GM21515 (cell line): ENCODE data around the gene CHCHD4.
"Not testable (repeated sequence)": the region's sequence is repeated elsewhere in the genome, so short reads cannot be mapped to it uniquely, and the experiment has no call there.

Source experiments
- ATAC-seq: cut with Tn5 transposase; IDR thresholded peaks from one replicate; pipeline ENCODE4 v1.9.1; 2021; ENCODE audit not compliant: unreplicated experiment

CHCHD4 gene

DNA sequence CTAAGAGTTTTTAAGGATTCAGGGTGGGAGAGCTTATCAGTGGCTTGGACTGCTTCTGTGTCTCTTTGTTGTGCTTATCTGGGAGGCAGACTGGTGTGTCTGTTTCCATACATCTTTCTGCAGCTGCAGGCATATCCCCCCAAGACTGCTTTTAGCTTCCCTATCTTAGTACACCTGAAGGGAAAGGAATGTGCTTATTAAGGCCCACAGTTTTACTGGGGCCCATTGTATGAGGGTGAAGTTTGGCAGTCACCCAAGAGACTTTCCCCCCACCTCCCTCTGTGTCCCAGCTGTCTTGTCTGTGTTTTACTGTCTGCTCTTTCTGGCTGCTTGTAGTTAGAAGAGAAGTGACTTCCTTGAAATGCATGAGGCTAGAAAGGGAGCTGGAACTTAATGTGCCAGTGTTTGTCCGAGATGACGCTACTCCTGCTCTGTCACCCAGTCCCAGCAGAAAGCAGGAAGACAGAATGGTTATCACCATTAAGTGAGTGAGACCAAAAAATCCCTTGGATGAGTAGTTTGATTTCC, 3.7 kb downstream of the CHCHD4 start:
- not testable (repeated sequence) for ATAC-seq

DNA sequence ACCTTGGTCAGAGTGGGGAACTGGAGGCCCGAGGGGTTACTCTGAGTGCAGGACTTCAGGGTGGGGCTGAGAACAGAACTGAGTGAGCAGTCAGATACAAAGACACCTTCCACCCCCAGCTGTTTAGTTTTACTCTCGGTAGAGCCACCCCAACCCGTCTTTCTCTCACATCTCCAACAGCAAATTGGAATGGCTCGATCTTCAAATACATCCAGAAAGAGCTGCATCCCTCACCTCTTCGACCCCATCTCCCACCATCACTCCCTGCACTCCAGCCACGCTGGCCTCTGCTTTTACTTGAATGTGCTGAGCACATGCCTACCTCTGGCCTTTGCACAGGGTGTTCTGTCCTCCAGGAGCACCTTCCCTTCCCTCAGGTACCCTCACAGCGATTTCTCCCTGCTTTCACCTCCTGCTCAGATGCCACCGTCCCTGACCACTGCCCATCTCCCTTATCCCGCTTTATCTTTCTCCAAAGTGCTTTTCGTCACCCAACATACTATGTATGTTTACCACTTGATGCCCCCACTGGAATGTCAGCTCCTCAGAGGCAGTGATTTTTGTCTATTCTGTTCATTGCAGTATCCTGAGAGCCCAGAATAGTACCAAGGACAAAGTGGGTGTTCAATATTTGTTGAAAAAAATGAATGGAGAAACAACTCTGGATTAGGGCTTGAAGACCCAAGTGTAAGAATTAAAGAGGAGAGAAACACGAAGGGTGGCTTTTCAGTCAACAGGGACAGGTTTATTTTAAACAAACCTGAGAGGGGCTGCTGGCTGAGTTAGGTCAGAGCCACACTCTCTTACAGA, 4.4 kb downstream of the CHCHD4 start:
- no peak for ATAC-seq

DNA sequence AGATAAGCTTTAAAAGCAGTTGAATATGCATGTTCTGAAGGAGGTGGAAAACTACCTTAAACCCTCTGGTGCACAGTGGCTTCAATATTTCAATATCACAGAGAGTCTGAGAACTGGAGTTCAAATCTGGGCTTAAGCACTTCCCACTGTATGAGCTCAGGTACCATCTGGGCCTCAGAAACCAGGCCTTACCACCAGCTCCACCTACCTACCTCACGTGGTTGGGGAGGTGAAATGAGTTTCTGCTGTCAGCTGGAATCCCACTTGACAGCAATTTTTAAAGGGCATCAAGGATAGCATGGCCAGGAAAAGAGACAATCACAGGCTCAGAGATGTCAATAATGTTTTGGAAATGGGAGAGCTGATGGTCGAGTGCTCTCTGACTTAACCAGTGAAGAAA, 5.0 kb downstream of the CHCHD4 start:
- no peak for ATAC-seq

DNA sequence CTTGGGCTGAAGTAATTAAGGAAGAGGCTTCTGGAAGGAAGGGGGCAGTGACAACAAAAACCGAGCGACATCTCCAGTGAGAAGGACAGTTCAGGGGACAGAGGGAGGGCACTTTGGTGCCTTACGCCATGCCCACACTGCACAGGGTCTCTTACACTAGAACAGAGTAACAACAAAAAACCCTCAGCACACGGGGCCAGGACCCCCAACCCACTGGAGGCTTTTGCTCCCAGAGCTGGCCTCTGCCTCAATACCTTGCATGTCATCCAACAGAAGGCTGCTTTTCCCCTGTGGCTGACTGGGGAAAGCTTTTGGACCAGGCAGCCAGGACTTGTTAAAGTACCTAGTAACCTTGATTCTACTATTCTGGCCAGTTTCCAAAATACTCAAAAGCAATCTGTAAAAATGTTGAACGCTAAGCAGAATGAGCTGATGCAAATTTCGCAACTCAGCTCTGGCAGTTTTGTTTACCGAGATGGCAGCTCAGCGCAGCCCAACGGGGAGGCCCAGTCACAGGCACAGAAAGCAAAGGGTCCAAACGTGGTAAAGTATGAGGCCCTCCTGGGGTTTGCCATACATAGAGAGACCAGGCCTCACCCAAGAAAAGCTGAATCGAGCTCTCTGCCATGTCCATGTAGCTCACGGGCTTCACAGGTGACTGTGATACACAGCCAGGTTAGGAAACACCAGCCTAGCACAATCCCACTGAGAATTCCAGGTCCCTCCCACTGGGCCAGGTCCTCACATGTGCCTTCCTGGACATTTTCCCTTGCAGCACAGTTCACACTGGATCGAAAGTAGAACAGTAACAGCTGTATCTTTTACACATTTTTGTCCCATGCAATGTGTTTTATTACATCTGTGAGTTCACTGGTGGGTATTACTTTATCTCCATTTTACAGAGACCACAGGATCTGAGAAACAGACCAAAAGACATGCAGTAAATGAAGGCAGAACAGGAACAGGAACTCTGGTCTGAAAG, 6.0 kb downstream of the CHCHD4 start:
- no peak for ATAC-seq

DNA sequence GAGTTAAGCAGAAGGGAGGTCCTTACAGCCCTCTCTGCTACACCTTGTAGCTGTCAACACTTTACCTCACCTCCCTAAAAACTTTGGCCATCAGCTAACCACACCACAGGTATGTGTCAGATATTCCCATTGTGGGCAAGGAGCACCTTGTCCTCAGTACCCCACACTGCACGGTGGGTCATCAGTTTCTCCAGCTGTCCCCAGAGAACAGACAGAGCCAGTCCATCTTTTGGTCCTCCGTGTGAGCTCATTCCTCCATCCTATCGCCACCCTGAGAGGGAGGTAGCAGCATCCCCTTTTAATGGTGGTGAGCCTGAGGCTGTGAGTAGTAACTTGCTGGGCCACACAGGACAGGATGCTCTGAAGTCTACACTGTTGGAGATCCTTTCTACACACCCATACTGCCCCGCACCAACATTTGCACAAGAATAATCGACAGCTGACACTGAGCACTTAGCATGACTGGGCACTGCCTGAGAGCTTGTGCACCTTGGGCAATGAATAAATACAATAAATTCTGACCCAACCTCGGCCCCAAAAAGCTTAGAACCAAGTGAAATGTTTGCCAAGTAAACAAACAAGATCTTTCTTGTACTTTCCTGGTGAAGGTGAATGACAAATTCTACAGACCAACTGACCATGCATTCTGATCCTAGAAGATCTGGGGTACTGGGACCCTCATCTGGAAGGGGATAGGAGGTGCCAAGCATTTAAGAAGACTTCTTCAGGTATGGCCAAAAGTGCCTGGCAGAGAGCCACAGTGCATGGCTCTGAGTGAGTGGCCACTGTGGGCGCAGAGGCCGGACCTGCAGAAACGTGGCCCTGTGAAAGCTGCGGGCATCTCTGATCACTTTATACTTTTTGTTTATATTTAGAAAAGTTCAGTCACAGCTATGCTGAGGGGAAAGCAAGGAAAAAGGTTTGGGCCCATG, 6.9 kb downstream of the CHCHD4 start:
- no peak for ATAC-seq

DNA sequence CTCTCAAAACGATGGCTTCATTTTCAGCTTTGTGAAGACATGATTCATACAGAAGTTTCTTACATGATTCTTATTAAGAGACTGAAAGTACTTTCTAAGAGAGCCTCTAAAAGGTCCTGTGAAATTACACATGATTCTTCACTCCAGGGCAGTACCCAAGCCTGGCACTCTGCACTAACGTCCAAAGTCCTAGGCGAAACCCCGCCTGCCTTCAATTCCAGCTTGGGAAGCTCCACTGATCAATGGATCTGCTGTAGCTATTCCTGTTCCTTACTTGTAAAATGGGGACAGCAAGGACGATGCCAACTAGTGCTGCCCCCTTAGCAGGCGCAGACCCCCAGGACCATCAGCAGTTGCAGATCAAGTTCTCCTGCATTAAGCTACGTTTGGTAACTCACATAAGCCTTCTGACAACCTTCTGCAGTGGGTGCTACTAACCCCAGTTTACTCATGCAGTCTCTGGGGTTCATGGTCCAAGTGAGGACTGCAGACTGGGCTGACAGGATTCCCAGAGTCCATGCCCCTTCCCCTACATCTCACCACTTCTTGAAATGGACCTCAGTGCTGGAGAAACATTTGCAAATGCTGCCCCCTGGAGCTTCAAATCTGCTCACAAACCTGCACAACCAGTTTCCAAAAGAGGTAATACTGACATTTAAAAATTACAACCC, 10.6 kb downstream of the CHCHD4 start:
- ATAC-seq, result no peak

DNA sequence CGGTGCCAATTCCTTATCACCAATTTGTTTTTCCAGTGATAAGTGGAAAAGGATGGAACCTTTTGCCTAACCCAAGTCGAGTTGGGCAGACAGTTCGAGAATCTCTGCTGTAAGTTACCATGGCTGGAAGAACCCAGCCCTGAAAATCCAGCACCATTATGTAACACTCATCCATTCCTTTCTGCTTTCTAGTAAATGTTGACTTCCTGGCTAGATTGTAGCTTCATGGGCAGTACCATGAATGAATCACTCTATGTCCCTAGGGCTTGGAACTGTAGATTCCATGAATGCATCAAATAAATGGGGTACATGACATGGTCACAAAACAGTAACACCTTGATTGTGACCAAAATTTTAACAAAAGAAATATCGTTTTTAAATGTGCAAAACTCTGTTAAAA, 14.0 kb downstream of the CHCHD4 start:
- no peak for ATAC-seq

DNA sequence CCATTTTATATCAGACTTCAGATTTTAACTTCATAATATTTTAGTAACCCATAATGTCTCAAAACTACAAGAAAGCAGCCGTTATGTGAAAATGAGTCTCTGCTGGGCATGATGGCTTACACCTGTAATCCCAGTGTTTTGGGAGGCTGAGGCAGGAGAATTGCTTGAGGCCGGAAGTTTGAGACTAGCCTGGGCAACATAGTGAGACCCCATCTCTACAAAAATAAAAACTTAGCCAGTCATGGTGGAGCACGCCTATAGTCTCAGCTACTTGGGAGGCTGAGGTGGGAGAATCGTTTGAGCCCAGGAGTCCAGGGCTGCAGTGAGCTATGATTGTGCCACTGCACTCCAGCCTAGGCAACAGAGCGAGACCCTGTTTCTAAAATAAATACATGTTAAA, 14.8 kb downstream of the CHCHD4 start:
- not testable (repeated sequence) for ATAC-seq

DNA sequence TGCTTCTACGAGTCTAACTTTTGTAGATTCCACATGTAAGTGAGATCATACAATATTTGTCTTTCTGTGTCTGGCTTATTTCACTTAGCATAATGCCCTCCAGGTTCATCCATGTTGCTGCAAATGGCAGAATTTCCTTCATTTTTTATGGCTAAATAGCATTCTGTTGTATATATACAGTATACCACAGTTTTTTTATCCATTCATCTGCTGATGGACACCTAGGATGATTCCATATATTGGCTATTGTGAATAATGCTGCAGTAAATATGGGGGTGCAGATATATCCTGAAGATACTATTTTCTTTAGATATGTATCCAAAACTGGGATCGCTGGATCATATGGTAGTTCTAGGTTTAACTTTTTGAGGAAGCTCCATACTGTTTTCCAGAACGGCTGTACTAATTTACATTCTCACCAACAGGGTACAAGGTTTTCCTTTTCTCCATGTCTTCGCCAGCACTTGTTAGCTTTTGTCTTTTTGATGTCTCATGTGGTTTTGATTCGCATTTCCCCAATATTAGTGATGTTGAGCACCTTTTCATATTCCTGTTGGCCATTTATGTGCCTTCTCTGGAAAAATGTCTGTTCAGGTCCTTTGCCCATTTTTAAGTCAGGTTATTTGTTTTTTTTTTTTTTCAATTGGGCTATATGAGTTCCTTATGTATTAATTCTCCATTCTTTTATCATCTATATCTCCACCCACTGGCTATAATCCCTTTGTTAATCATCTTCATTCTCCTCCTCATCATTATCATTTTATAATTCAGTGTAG, 26.9 kb downstream of the CHCHD4 start:
- ATAC-seq, result no peak

DNA sequence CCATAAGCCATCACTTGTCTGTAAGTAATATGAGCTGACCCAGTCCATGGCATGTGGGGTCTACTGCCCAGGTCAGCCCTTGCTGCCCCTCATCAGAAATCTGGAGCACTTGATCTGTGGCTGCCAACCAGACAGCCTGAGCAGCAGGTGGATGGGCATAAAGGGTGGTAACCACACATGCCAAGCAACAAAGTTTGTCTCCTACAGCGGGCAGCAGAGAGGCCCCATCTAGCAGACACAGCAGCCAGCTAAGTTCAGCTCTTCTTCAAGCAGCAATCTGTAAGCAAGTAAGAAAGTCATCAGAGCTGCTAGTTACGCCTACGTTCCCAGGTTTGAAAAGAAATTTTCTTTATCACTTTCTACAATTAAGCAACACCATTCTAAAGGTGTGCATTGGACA, 27.9 kb downstream of the CHCHD4 start:
- no peak for ATAC-seq

DNA sequence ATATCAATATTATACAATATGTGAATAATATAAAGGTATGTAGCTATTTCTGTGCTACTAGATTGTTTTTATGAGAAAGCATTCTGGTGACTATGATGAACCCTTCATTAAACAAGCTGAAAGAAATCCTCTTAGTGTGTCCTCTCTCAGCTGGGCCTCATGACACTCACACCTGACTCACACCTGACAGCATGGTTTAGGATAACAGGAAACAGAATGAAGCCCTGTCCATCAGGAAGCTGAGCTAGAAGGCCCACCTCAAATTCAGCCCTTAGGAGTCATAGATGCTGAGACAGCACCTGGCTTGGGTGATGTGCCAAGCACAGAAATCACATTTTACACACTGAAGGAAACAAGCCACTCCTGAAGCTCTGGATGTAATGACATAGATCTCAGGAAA, 30.8 kb downstream of the CHCHD4 start:
- ATAC-seq, result no peak

DNA sequence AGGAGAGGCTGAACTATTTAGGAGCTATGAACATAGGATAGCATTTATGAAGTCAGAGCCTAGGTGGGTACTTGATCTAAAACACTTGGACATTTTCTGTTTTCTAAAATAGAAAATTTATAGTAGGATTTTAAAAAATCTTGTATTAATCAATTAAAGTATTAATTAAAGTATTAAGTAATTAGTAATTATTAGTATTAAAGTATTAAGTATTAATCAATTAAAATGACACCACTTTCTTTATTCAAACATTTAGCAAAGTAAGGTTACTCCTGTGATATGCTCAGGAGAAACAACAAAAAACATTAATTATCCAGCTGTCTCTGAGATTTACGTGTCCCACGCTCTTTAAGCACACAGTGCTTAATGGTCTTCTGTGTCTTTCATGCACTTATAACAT, 32.2 kb downstream of the CHCHD4 start:
- ATAC-seq, result no peak

DNA sequence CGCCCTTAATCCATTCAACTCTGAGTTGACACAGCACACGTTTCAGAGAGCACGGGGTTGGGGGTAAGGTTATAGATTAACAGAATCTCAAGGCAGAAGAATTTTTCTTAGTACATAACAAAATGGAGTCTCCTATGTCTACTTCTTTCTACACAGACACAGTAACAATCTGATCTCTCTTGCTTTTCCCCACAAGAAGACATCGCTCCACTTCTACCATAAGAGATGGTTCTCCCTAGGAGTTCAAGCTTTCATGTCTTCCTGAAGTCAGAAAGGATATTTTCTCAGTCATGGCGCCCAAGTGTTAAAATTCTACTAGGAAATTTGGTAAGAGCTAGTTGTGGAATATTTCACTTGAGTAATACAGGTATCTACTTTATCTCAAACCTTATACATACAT, 32.7 kb downstream of the CHCHD4 start:
- not testable (repeated sequence) for ATAC-seq

DNA sequence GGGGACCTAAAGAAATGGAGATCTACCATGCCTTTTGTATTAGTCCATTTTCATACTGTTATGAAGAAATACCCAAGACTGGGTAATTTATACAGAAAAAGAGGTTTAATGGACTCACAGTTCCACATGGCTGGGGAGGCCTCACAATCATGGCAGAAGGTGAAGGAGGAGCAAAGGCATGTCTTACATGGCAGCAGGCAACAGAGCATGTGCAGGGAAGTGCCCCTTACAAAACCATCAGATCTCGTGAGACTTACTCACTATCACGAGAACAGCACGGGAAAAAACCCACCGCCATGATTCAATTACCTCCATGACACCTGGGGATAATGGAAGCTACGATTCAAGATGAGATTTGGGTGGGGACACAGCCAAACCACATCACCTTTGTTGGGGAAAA, 37.2 kb downstream of the CHCHD4 start:
- ATAC-seq, result not testable (repeated sequence)

DNA sequence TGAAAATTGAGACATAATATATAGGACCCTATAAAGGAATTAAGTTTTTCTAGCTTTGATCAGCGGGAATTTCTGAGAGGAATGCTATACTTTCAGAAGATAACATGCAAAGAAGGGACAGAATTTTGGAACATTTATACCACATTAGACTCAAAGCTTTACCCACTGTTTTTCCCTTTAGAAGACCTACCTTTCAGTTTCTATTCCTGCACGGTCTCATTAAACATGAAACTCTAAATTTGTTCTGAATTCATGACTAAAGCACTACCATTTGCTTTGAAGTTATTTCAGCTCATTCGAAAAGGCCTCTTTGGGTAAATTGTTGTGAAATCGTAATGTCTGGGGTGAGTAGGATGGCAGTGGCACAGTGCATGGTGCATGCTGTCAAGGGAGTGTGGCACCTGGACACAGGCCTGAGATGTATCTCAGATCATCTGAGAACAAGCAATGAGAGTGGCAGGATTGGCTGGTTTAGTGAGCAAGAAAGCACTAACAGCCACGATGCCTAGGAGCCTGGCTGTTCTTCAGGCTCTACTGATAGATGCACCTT, 42.5 kb downstream of the CHCHD4 start:
- ATAC-seq, result no peak

DNA sequence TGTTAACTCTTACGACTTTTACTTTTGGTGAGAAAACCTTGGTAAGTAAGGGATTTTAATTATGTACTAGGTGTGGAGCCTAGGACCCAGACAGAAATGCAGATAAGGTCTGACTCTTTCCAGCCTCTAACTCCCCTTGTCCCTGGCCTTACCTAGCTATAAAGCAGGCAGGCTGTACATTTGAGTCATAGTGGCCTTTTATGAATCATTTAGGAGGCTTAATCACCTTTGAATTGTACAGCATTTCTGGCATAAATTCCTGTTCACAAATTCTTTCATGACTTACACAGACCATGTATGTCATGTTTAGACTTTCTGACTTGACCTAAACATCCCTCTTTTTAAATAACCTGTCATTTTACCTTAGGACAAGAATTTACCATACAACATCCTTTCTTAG, 47.4 kb downstream of the CHCHD4 start:
- no peak for ATAC-seq

DNA sequence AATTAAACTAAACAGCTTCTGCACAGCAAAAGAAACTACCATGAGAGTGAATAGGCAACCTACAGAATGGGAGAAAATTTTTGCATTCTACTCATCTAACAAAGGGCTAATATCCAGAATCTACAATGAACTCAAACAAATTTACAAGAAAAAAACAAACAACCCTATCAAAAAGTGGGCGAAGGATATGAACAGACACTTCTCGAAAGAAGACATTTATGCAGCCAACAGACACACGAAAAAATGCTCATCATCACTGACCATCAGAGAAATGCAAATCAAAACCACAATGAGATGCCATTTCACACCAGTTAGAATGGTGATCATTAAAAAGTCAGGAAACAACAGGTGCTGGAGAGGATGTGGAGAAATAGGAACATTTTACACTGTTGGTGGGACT, 49.4 kb downstream of the CHCHD4 start:
- not testable (repeated sequence) for ATAC-seq

DNA sequence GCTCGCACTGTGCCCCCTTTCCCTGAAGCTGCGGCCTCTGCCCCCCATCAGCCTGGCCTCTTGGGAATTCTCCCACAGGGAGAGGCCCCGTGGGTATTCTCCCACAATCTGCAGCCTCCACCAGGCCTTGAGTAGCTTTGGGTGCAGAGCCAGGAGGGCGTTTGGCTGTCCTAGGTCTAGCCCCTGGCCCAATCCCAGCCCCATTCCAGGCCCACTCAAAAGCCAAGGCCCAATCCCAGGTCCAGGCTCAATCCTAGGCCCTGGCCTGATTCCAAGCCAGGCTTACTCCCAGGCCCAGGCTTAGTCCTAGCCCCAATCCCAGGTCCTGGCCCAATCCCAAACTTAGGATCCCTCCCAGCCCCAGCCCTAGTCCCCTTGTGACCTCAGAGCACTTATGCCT, 59.8 kb downstream of the CHCHD4 start:
- no peak for ATAC-seq

DNA sequence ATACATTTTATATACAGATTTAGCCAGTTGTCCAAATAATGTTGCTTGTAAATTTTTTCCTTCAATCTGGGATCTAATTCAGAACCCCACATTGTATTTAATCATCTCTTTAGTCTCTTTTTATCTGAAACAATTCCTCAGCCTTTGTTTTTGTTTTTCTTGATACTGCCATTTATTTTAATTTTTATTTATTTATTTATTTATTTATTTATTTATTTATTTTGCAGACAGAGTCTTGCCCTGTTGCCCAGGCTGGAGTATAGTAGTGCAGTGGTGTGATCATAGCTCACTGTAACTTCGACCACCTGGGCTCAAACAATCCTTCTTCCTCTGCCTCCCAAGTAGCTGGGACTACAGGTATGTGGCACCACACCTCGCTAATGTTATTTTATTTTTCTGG, 61.5 kb downstream of the CHCHD4 start:
- no peak for ATAC-seq
